Kidney epithelial cell (primary cell): ENCODE data around the gene TENT4A. TPM values are rescaled to one million over a fixed set of nuclear protein-coding genes. Genes with fewer than 3 reads are reported as not detected.
"Not testable (repeated sequence)": the region's sequence is repeated elsewhere in the genome, so short reads cannot be mapped to it uniquely, and the experiment has no call there.

ENCODE experiments used
- DNase-seq: peaks from one replicate; pipeline ENCODE4 v3.0.0-alpha.2; 2010; ENCODE audit warnings: low read depth
- H3K27me3 ChIP-seq: 2 replicates; pipeline ENCODE4 v1.6.0; 2011; ENCODE audit warnings: low read length; ENCODE audit not compliant: control insufficient read depth, insufficient read depth
- H3K36me3 ChIP-seq: 2 replicates; pipeline ENCODE4 v1.5.1; 2011; ENCODE audit warnings: low read length; ENCODE audit not compliant: control insufficient read depth, insufficient read depth
- H3K4me3 ChIP-seq: 2 replicates; pipeline ENCODE4 v1.5.1; 2011; ENCODE audit warnings: low read depth, mild to moderate bottlenecking, control low read depth, low read length
- total RNA-seq: library from RNA; depleted of rRNA; stranded (reverse); fragments of >200 nt; gene quantifications from 2 replicates; pipeline ENCODE4 v1.2.3, GENCODE V29; 2015
- TF ChIP-seq, protein P1 (sequence below): IDR thresholded peaks from 2 replicates; pipeline ENCODE4 v1.5.1; 2011; ENCODE audit warnings: mild to moderate bottlenecking, moderate library complexity, low read length, control low read depth, inconsistent platforms; ENCODE audit not compliant: insufficient read depth, poor library complexity, severe bottlenecking

Gene TENT4A
- total RNA-seq, 1 donor from 2014 or later: 12.0 TPM

DNA sequence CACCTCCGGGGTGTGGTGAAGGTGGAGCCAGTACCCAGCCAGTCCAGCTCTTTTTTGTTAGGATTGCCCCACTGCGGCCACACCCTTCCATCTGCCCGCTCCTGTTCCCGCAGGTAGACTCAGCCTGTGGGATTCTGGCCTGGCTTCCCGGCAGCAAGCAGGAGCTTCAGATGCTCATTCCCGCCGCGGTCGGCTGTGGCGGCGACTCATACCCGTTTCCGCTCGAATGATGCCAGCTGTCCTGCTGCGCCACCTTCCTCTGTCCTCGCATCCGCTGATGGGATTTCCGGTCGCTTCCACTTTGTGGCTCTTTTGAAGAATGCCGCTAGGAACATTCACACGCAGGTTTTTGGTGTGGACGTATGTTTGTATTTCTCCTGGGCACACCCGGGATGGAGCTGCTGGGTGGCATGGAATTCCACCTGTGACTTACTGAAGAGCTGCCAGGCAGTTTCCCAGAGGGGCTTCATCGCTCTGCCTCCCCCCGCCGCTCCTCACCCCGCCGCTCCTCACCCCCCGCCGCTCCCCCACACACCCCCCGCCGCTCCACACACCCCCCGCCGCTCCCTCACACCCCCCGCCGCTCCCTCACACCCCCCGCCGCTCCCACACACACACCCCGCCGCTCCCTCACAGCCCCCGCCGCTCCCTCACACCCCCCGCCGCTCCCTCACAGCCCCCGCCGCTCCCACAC, 60.3 kb downstream of the TENT4A start:
- DNase-seq: no peak

DNA sequence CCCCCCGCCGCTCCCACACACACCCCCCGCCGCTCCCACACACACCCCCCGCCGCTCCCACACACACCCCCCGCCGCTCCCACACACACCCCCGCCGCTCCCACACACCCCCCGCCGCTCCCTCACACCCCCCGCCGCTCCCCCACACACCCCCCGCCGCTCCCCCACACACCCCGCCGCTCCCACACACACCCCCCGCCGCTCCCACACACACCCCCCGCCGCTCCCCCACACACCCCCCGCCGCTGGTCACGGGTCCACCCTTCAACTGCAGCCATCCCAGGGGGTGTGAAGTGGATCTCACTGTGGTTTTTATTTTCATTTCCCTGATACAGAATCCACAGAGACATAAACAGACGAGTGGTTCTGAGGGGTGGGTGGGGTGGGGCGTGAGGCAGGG, 61.0 kb downstream of the TENT4A start:
- H3K27me3 ChIP-seq, H3K36me3 ChIP-seq, H3K4me3 ChIP-seq, DNase-seq: not testable (repeated sequence)

More for the DNA sequence above, 60.3 kb downstream of the TENT4A start:
- TF ChIP-seq, protein P1, sequence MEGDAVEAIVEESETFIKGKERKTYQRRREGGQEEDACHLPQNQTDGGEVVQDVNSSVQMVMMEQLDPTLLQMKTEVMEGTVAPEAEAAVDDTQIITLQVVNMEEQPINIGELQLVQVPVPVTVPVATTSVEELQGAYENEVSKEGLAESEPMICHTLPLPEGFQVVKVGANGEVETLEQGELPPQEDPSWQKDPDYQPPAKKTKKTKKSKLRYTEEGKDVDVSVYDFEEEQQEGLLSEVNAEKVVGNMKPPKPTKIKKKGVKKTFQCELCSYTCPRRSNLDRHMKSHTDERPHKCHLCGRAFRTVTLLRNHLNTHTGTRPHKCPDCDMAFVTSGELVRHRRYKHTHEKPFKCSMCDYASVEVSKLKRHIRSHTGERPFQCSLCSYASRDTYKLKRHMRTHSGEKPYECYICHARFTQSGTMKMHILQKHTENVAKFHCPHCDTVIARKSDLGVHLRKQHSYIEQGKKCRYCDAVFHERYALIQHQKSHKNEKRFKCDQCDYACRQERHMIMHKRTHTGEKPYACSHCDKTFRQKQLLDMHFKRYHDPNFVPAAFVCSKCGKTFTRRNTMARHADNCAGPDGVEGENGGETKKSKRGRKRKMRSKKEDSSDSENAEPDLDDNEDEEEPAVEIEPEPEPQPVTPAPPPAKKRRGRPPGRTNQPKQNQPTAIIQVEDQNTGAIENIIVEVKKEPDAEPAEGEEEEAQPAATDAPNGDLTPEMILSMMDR: no peak
- no peaks in the 10 kb centered on the region for H3K36me3 ChIP-seq
- H3K4me3 ChIP-seq: no peak overlapping the region
- H3K27me3 ChIP-seq: no peaks in the 10 kb centered on the region

DNA sequence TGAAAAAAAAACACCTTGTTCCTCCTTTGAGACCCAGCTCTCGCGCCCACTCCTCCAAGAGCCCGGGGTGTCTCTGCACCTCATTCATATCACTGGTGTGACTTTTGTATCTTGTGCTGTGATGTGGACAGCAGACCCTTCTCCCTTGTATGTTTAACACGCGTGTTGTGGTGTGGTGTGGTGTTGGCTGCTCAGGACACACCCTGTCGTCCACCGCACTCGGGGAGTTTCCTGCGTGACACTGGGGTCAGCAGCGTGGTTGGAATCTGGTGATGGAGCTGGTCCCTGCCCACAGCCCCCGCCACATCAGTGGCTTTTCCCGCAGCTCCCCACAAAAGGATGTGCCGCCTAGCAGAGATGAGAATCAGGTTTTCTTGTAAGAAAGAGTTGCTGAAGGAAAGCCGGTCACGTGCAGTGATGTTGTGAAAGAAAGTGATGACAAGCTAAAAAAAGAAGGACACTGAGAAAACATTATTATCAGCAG, 61.5 kb downstream of the TENT4A start:
- TF ChIP-seq, protein P1: no peak
- no peak for DNase-seq
- Histone ChIP-seq H3K36me3 (no peaks in the 10 kb centered on the region), H3K27me3 (no peaks in the 10 kb centered on the region), H3K4me3 (no peak overlapping the region)

DNA sequence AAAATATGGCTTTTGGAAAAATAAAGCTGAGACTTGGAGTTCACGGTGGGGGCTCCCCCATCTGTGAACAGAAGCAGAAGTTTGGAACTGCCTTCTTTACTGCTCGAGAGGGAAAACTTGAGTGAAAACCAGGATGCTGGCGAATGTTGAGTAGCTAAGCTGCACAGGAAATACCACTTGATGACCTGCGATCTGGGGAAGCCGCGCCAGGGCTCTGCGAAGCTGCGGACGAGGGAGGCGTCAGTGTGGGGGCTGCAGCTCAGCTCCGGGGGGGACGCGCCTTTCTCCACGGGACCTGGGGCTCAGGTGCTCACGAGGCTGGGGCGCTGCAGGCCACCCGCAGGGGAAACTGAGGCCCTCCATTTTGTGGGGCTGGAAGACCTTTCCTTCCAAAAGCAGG, 62.3 kb downstream of the TENT4A start:
- H3K4me3 ChIP-seq: no peak overlapping the region
- no peak for DNase-seq
- H3K36me3 ChIP-seq: no peaks in the 10 kb centered on the region
- H3K27me3 ChIP-seq: no peaks in the 10 kb centered on the region
- TF ChIP-seq, protein P1: no peak

DNA sequence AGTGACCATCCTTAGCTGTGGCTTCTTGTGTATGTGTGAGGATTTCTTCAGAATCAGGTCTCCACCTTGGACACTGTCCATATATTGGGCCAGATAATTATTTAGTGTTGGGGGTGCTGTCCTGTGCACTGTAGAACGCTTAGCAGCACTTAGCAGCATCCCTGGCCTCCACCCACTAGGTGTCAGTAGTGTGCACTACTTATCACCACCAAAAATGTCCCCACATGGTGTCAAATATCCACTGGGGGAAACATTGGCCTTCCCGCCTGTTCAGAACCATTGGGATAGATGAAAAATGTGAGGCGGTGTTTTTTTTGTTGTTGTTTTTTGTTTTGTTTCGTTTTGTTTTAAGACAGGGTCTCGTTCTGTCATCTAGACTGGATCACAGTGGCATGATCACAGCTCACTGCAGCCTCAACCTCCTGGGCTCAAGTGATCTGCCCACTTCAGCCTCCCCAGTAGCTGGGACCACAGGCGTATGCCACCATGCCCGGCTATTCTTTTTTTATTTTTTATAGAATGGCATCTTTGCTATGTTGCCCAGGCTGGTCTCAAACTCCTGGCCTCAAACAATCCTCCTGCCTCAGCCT, 67.7 kb downstream of the TENT4A start:
- H3K4me3 ChIP-seq: no peak overlapping the region
- H3K36me3 ChIP-seq: no peaks in the 10 kb centered on the region
- TF ChIP-seq, protein P1: peak; percentile 41
- H3K27me3 ChIP-seq: no peaks in the 10 kb centered on the region
- DNase-seq: no peak

DNA sequence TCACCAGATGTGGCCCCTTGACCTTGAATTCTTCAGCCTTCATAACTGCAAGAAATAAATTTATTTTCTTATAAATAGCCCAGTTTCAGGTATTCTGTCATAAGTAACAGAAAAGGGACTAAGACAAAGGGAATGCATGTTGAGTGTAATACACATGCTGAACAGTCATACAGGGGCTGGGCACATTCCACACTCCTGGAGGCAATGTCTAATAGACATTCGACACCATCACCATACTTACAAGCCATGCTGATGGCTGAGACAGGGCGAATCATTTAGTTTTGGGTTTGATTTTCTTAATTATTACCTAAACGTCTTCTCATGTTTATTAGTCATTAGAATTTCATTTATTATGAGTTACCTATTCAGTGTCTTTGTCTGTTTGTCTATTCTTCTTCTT, 68.5 kb downstream of the TENT4A start:
- H3K4me3 ChIP-seq: no peak overlapping the region
- TF ChIP-seq, protein P1: no peak
- DNase-seq: peak; percentile 42
- H3K27me3 ChIP-seq: no peaks in the 10 kb centered on the region
- no peaks in the 10 kb centered on the region for H3K36me3 ChIP-seq
